Measurements from ENCODE around the gene ABHD2.

GRCh38 chr15:89054873-89055272 lies 33.4 kb upstream of the ABHD2 start:
- TF ChIP-seq CTCF (IDR thresholded peaks at IDR 0.05) = no peak
- TF ChIP-seq ZFX (IDR thresholded peaks at IDR 0.05; ENCODE audit: borderline replicate concordance) = no peak

All from 22Rv1 (cell line).